HEK293 (cell line): ENCODE results near the gene EYS.

Experiments used
- CTCF ChIA-PET: fragments of 350-600 bp; formaldehyde crosslinking; extraction: SDS; loops from one replicate; lab custom pipeline; 2021; ENCODE audit warnings: antibody characterized with exemption; lab: Yijun Ruan, JAX
- POLR2A ChIA-PET: fragments of 300-600 bp; formaldehyde crosslinking; extraction: SDS; loops from one replicate; lab custom pipeline; 2020; ENCODE audit warnings: antibody characterized with exemption, inconsistent platforms; lab: Yijun Ruan, JAX
- H3K27ac ChIP-seq: fragments of 200-500 bp; sonication (Bioruptor generic); 2 replicates; pipeline ENCODE4 v1.5.1; 2014; ENCODE audit warnings: low read depth, low read length, control low read depth, inconsistent platforms; ENCODE audit errors: extremely low read depth
- H3K36me3 ChIP-seq, 2 experiments: fragments of 200-500 bp in 1 of 2; sonication (Bioruptor generic) in 1 of 2; 1 replicate in 1 of 2; 2 replicates in 1 of 2; pipeline ENCODE4 v1.5.1; 2014 to 2017; ENCODE audit warnings: inconsistent platforms in 2 of 2, low read length in 2 of 2; ENCODE audit not compliant: control insufficient read depth in 2 of 2, insufficient read depth in 1 of 2
- H3K4me1 ChIP-seq: fragments of 200-500 bp; sonication (Bioruptor generic); 2 replicates; pipeline ENCODE4 v1.5.1; 2014; ENCODE audit warnings: mild to moderate bottlenecking, low read length, inconsistent platforms; ENCODE audit not compliant: control insufficient read depth, insufficient read depth
- H3K4me3 ChIP-seq: 2 replicates; pipeline ENCODE4 v1.5.1; 2011; ENCODE audit warnings: low read depth, mild to moderate bottlenecking, control low read depth, low read length, moderate library complexity
- H3K9me3 ChIP-seq: fragments of 200-500 bp; sonication (Bioruptor generic); 2 replicates; pipeline ENCODE4 v1.5.1; 2014; ENCODE audit warnings: low read depth, low read length, inconsistent platforms; ENCODE audit not compliant: control insufficient read depth, insufficient read depth
- BCL11A ChIP-seq: fragments of 450-650 bp; formaldehyde crosslinking; IDR thresholded peaks from 2 replicates; pipeline ENCODE4 v1.5.1; 2016; ENCODE audit warnings: low read depth, missing biosample characterization, missing genetic modification characterization
- KLF9 ChIP-seq: fragments of 450-650 bp; formaldehyde crosslinking; IDR thresholded peaks from 2 replicates; pipeline ENCODE4 v1.5.1; 2016; ENCODE audit warnings: missing biosample characterization, missing genetic modification characterization, low read depth
- REPIN1 ChIP-seq: fragments of 450-650 bp; formaldehyde crosslinking; IDR thresholded peaks from 2 replicates; pipeline ENCODE4 v1.5.1; 2017; ENCODE audit warnings: missing biosample characterization, missing genetic modification characterization, low read depth
- SCRT1 ChIP-seq: fragments of 450-650 bp; formaldehyde crosslinking; IDR thresholded peaks from 2 replicates; pipeline ENCODE4 v1.5.1; 2016; ENCODE audit warnings: missing biosample characterization, missing genetic modification characterization, borderline replicate concordance
- SETDB1 ChIP-seq: IDR thresholded peaks from one replicate; pipeline ENCODE4 v1.6.1; 2017; ENCODE audit warnings: mild to moderate bottlenecking, low read length, moderate library complexity, mixed read lengths; ENCODE audit not compliant: insufficient read length
- SP2 ChIP-seq: fragments of 450-650 bp; formaldehyde crosslinking; IDR thresholded peaks from 2 replicates; pipeline ENCODE4 v1.5.1; 2016; ENCODE audit warnings: missing biosample characterization, missing genetic modification characterization
- YY1 ChIP-seq: fragments of 450-650 bp; formaldehyde crosslinking; IDR thresholded peaks from 2 replicates; pipeline ENCODE4 v1.5.1; 2018; ENCODE audit warnings: missing biosample characterization, missing genetic modification characterization
- YY2 ChIP-seq: fragments of 450-650 bp; formaldehyde crosslinking; IDR thresholded peaks from 2 replicates; pipeline ENCODE4 v1.5.1; 2016; ENCODE audit warnings: missing biosample characterization, missing genetic modification characterization
- ZBTB21 ChIP-seq: fragments of 450-650 bp; formaldehyde crosslinking; IDR thresholded peaks from 2 replicates; pipeline ENCODE4 v1.5.1; 2017; ENCODE audit warnings: missing biosample characterization, missing genetic modification characterization
- ZNF138 ChIP-seq: fragments of 450-650 bp; formaldehyde crosslinking; IDR thresholded peaks from 2 replicates; pipeline ENCODE4 v1.5.1; 2016; ENCODE audit warnings: missing biosample characterization, missing genetic modification characterization, borderline replicate concordance
- ZNF184 ChIP-seq: fragments of 450-650 bp; IDR thresholded peaks from 2 replicates; pipeline ENCODE4 v1.5.1; 2018; ENCODE audit warnings: missing biosample characterization, mild to moderate bottlenecking, missing genetic modification characterization
- ZNF214 ChIP-seq: fragments of 450-650 bp; formaldehyde crosslinking; IDR thresholded peaks from 2 replicates; pipeline ENCODE4 v1.5.1; 2017; ENCODE audit warnings: missing biosample characterization, mild to moderate bottlenecking, missing genetic modification characterization, borderline replicate concordance
- ZNF223 ChIP-seq: fragments of 450-650 bp; formaldehyde crosslinking; IDR thresholded peaks from 2 replicates; pipeline ENCODE4 v1.5.1; 2016; ENCODE audit warnings: missing biosample characterization, missing genetic modification characterization
- ZNF585B ChIP-seq: fragments of 450-650 bp; formaldehyde crosslinking; IDR thresholded peaks from 2 replicates; pipeline ENCODE4 v1.5.1; 2016; ENCODE audit warnings: missing biosample characterization, missing genetic modification characterization
- ZNF596 ChIP-seq: fragments of 450-650 bp; IDR thresholded peaks from 2 replicates; pipeline ENCODE4 v1.5.0; 2018; ENCODE audit warnings: missing biosample characterization, mild to moderate bottlenecking, missing genetic modification characterization, moderate library complexity
- ZNF623 ChIP-seq: fragments of 450-650 bp; formaldehyde crosslinking; IDR thresholded peaks from 2 replicates; pipeline ENCODE4 v1.5.1; 2016; ENCODE audit warnings: missing biosample characterization, missing genetic modification characterization
- ZNF658 ChIP-seq: fragments of 450-650 bp; formaldehyde crosslinking; IDR thresholded peaks from 2 replicates; pipeline ENCODE4; 2016; ENCODE audit warnings: missing biosample characterization, missing genetic modification characterization
- ZNF692 ChIP-seq: fragments of 450-650 bp; formaldehyde crosslinking; IDR thresholded peaks from 2 replicates; pipeline ENCODE4 v1.5.1; 2016; ENCODE audit warnings: missing biosample characterization, missing genetic modification characterization
- ZNF791 ChIP-seq: fragments of 450-650 bp; formaldehyde crosslinking; IDR thresholded peaks from 2 replicates; pipeline ENCODE4 v1.5.1; 2016; ENCODE audit warnings: missing biosample characterization, missing genetic modification characterization
- ZNF837 ChIP-seq: fragments of 450-650 bp; formaldehyde crosslinking; IDR thresholded peaks from 2 replicates; pipeline ENCODE4 v1.5.1; 2016; ENCODE audit warnings: missing biosample characterization, missing genetic modification characterization
- ZSCAN30 ChIP-seq: fragments of 450-650 bp; IDR thresholded peaks from 2 replicates; pipeline ENCODE4 v1.5.1; 2018; ENCODE audit warnings: missing biosample characterization, mild to moderate bottlenecking, missing genetic modification characterization, moderate library complexity
- TF ChIP-seq, protein P1 (sequence below): fragments of 450-650 bp; formaldehyde crosslinking; IDR thresholded peaks from 2 replicates; pipeline ENCODE4 v1.5.1; 2016; ENCODE audit warnings: missing biosample characterization, missing genetic modification characterization, borderline replicate concordance
- TF ChIP-seq, protein P2 (sequence below): fragments of 450-650 bp; formaldehyde crosslinking; IDR thresholded peaks from 2 replicates; pipeline ENCODE4 v1.5.1; 2016; ENCODE audit warnings: missing biosample characterization, missing genetic modification characterization, low read depth

Gene EYS

GRCh38 chr6:64984948-64985347 is 722.1 kb downstream of the EYS start:
- Histone ChIP-seq H3K4me3 (no peak overlapping the region), H3K27ac (no peak overlapping the region), H3K4me1 (no peaks in the 10 kb centered on the region), H3K9me3 (no peaks in the 10 kb centered on the region), H3K36me3 (no peaks in the 10 kb centered on the region)
- CTCF ChIA-PET, result no interaction called here
- TF ChIP-seq ZNF585B (no peak), YY2 (no peak), YY1 (no peak), REPIN1 (tag by site-specific recombination) (no peak), ZNF791 (tag by site-specific recombination) (no peak), ZNF214 (tag by site-specific recombination) (no peak), SCRT1 (no peak), SETDB1 (no peak), SP2 (tag by site-specific recombination) (no peak), ZNF837 (tag by site-specific recombination) (no peak), KLF9 (no peak), ZNF692 (tag by site-specific recombination) (no peak), ZNF184 (tag by site-specific recombination) (no peak), ZNF138 (no peak)
- POLR2A ChIA-PET, result no interaction called here

- Histone ChIP-seq H3K9me3 (no peaks in the 10 kb centered on the region), H3K4me1 (no peaks in the 10 kb centered on the region), H3K36me3 (no peaks in the 10 kb centered on the region), H3K27ac (no peak overlapping the region), H3K4me3 (no peak overlapping the region)
- no peak for TF ChIP-seq ZNF223 (tag by site-specific recombination)
- no peak for TF ChIP-seq ZNF658 (tag by site-specific recombination)
- TF ChIP-seq, protein P1, sequence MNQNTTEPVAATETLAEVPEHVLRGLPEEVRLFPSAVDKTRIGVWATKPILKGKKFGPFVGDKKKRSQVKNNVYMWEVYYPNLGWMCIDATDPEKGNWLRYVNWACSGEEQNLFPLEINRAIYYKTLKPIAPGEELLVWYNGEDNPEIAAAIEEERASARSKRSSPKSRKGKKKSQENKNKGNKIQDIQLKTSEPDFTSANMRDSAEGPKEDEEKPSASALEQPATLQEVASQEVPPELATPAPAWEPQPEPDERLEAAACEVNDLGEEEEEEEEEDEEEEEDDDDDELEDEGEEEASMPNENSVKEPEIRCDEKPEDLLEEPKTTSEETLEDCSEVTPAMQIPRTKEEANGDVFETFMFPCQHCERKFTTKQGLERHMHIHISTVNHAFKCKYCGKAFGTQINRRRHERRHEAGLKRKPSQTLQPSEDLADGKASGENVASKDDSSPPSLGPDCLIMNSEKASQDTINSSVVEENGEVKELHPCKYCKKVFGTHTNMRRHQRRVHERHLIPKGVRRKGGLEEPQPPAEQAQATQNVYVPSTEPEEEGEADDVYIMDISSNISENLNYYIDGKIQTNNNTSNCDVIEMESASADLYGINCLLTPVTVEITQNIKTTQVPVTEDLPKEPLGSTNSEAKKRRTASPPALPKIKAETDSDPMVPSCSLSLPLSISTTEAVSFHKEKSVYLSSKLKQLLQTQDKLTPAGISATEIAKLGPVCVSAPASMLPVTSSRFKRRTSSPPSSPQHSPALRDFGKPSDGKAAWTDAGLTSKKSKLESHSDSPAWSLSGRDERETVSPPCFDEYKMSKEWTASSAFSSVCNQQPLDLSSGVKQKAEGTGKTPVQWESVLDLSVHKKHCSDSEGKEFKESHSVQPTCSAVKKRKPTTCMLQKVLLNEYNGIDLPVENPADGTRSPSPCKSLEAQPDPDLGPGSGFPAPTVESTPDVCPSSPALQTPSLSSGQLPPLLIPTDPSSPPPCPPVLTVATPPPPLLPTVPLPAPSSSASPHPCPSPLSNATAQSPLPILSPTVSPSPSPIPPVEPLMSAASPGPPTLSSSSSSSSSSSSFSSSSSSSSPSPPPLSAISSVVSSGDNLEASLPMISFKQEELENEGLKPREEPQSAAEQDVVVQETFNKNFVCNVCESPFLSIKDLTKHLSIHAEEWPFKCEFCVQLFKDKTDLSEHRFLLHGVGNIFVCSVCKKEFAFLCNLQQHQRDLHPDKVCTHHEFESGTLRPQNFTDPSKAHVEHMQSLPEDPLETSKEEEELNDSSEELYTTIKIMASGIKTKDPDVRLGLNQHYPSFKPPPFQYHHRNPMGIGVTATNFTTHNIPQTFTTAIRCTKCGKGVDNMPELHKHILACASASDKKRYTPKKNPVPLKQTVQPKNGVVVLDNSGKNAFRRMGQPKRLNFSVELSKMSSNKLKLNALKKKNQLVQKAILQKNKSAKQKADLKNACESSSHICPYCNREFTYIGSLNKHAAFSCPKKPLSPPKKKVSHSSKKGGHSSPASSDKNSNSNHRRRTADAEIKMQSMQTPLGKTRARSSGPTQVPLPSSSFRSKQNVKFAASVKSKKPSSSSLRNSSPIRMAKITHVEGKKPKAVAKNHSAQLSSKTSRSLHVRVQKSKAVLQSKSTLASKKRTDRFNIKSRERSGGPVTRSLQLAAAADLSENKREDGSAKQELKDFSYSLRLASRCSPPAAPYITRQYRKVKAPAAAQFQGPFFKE (tag by site-specific recombination), result no peak
- TF ChIP-seq, protein P2, sequence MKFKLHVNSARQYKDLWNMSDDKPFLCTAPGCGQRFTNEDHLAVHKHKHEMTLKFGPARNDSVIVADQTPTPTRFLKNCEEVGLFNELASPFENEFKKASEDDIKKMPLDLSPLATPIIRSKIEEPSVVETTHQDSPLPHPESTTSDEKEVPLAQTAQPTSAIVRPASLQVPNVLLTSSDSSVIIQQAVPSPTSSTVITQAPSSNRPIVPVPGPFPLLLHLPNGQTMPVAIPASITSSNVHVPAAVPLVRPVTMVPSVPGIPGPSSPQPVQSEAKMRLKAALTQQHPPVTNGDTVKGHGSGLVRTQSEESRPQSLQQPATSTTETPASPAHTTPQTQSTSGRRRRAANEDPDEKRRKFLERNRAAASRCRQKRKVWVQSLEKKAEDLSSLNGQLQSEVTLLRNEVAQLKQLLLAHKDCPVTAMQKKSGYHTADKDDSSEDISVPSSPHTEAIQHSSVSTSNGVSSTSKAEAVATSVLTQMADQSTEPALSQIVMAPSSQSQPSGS (tag by site-specific recombination), result no peak
- TF ChIP-seq ZNF596 (tag by site-specific recombination), result no peak
- TF ChIP-seq ZNF623, result no peak
- TF ChIP-seq ZBTB21 (tag by site-specific recombination), result no peak
- no peak for TF ChIP-seq BCL11A (tag by site-specific recombination)
- TF ChIP-seq ZSCAN30 (tag by site-specific recombination), result no peak
- CTCF ChIA-PET, result interaction anchor here (0.6 kb wide), 1 partner anchor 12 kb away, joined by 3 read pairs; no protein-coding TSS in a partner anchor
- POLR2A ChIA-PET, result no interaction called here
Observed at GRCh38 chr6:64983089-64983488, 723.9 kb downstream of the EYS start.
